Tibial nerve (tissue), 4 donors: ENCODE measurements around the gene RHEX.

ENCODE experiments used
- EP300 ChIP-seq, 2 donors: sonication (generic); formaldehyde crosslinking; IDR thresholded peaks; one replicate each; pipeline ENCODE4 v1.6.1; 2017; ENCODE audit warnings: antibody characterized with exemption in 2 of 2, mild to moderate bottlenecking in 1 of 2
- POLR2A ChIP-seq, 2 donors: fragments of 450-650 bp; IDR thresholded peaks; one replicate each; pipeline ENCODE4 v1.6.1; 2017; ENCODE audit warnings: antibody characterized with exemption in 2 of 2, mild to moderate bottlenecking in 2 of 2, moderate library complexity in 2 of 2
- TF ChIP-seq, protein P1 (sequence below), 5 experiments: fragments of 200-600 bp in 3 of 5; fragments of 450-650 bp in 2 of 5; sonication (generic) in 3 of 5; IDR thresholded peaks; one replicate each; pipeline ENCODE4 v1.5.1; 2016 to 2019; ENCODE audit warnings: antibody characterized with exemption in 5 of 5, mild to moderate bottlenecking in 3 of 5, moderate library complexity in 2 of 5

DNA sequence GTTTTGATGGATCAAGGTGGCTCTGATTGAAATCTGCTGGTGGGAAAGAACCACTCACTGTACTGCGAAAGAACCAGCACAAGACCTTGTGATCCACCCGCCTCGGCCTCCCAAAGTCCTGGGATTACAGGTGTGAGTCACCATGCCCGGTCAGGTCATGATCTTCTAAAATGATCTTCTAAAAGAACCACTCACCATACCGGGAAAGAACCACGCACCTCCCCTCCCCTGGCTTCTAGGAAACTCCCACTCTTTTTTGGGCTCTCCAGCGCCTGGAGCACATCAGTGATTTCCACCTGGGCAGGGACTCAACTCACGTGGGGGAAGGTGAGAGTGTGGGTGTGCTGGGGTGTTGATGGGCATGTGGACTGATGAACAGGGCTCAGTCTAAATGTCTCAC, 41.9 kb upstream of the RHEX start:
- TF ChIP-seq POLR2A (IDR thresholded peaks at IDR 0.05) (no peak), EP300 (IDR thresholded peaks at IDR 0.05) (no peak)
- TF ChIP-seq, protein P1, sequence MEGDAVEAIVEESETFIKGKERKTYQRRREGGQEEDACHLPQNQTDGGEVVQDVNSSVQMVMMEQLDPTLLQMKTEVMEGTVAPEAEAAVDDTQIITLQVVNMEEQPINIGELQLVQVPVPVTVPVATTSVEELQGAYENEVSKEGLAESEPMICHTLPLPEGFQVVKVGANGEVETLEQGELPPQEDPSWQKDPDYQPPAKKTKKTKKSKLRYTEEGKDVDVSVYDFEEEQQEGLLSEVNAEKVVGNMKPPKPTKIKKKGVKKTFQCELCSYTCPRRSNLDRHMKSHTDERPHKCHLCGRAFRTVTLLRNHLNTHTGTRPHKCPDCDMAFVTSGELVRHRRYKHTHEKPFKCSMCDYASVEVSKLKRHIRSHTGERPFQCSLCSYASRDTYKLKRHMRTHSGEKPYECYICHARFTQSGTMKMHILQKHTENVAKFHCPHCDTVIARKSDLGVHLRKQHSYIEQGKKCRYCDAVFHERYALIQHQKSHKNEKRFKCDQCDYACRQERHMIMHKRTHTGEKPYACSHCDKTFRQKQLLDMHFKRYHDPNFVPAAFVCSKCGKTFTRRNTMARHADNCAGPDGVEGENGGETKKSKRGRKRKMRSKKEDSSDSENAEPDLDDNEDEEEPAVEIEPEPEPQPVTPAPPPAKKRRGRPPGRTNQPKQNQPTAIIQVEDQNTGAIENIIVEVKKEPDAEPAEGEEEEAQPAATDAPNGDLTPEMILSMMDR (IDR thresholded peaks at IDR 0.05), result no peak
